Dedifferentiated amniotic fluid mesenchymal stem cell (primary cell): ENCODE data around the gene KCNC4.
A peak's percentile ranks its signal among the peaks of the same experiment; 100 is the strongest.

Source experiments
- DNase-seq: peaks from one replicate; pipeline ENCODE4 v3.0.0-alpha.2; 2016; ENCODE audit errors: extremely low spot score

Gene KCNC4

GRCh38 chr1:110209715-110210603, at the start of gene KCNC4:
Gene KCNC4 (plus strand): TSS chr1:110210314. CDS start chr1:110211500, 1,186 bp downstream.
- peak; percentile 38 for DNase-seq

DNA sequence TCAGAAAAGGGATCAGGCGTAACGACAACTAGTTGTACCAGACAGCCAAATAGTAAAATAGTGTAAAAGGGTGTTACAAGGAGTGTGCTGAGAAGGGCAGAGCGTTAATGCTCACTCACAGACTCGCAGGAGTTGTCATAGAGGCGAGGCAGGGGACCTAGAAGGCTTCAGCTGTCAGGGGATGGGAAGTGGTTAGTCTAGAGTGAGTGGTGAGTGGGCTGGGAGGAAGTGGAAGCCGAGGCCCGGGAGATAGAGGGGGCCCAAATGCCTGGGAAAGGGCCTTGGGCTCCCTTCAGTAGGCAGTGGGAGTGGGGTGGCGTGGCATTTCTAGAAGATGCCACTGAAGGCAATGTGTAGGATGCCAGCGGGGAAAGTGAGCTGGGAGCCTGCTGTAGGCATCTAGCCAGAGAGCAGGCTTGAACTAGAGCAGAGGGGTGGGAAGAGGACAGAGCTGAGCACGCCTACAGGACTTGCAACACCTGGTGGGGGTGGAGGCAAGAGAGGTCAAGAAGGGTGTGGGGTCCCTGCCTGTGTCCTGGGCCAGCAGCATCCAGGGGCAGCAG, 49.5 kb upstream of the KCNC4 start:
- DNase-seq = no peak

GRCh38 chr1:110161165-110161564, 48.9 kb upstream of the KCNC4 start:
- DNase-seq = no peak

DNA sequence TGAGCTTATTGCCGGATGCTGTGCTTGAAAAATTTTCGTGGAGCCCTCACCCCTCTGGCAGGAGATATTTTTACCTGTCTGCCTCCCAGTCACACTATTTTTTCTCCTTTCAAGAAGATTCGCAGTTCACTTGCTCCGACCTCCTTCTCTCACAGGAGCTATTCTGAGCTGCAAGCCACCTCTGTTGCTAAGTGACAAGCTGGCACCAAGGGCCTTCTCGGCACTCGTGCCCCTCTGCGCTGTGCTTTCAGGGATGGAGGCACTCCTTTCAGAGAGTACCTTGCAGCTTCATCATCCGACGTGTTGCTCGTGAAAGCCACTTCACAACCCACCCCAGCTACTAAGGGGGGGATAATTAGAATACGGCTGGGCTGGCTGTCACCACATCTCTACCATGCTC, 48.3 kb upstream of the KCNC4 start:
- DNase-seq = no peak

GRCh38 chr1:110163591-110163990, 46.5 kb upstream of the KCNC4 start:
- no peak for DNase-seq

- no peak for DNase-seq
Observed at GRCh38 chr1:110164725-110165350, 45.3 kb upstream of the KCNC4 start.

GRCh38 chr1:110165761-110166231, 44.3 kb upstream of the KCNC4 start:
- DNase-seq = no peak

GRCh38 chr1:110166861-110167260, 43.3 kb upstream of the KCNC4 start:
- no peak for DNase-seq

DNA sequence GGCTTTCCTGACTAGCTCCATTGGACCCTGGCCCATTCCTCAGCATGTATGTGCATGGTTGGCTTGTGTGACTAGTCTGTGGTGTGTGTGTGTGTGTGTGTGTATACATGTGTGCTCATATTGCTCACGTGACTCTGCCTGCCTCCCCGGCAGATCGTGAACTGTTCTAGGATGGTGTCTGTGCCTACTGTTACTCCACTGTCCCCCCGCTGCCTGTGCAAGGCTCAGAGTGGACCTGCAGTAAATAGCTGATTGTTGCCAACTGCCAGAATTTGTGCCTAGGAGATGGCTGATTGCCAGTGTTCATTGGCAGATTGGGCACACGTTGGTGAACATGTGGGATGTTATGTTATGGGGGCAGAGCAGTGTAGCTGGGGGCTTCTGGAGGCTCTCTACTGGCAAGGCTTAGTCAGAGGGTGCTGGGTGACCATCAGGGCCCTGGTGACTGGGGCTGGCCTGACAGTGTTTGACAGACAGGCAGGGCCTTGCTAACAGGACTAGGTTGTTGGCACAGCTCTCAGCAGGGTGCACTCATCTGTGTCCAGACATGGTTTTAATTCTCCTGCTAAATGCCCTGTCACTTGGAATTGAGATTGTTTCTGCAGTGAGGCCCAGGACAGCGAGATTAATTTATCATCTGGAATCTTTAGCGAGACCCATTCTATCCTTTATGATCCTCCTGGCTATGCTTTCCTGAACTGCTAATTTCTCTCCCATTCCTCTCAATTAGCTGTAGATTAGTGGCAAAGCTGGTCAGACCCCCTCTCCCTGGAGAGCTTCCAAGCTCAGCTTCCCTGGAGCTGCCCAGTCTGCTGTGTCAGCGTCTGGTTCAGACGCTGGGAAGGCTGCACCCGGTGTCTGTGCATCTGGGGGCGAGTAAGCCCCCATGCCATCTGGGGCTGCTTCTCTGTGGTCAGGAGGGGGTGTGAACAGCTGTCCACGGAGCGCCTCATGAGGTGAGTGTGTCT, 39.1 kb upstream of the KCNC4 start:
- DNase-seq = no peak

DNA sequence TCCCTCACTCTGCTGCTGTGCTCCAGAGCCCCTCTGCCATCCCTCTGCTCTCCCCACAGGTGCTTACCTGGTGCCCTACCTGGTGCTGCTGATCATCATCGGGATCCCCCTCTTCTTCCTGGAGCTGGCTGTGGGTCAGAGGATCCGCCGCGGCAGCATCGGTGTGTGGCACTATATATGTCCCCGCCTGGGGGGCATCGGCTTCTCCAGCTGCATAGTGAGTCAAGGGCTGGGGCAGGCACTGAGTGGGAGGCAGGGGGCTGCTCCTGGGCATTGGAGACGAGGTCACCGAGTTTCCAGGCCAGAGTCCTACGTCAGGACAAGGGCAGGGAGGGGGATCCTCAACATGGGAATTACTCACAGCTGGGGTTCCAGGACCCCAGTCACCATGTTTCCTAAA, 38.1 kb upstream of the KCNC4 start:
- DNase-seq = no peak

GRCh38 chr1:110173466-110174105, 36.5 kb upstream of the KCNC4 start:
- peak; percentile 41 for DNase-seq

DNA sequence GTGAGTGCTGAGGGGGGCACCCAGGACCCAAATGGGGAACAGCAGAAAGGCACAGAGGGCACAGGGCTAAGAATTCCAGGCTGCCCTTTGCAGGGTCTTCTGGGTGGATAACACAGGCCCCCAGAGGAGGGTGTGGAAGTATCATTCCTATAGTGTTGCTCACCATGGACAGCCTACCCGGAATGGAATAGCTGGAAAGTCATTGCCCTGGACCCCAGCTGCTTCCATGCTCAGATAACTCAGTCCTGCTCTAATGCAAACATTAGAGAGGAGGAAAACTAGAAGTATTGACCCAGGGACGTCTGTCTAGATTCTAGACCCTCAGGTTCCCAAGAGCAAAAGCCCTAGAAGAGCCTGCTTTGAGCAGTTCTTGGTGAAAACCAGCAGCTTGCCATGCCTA, 35.2 kb upstream of the KCNC4 start:
- no peak for DNase-seq

DNA sequence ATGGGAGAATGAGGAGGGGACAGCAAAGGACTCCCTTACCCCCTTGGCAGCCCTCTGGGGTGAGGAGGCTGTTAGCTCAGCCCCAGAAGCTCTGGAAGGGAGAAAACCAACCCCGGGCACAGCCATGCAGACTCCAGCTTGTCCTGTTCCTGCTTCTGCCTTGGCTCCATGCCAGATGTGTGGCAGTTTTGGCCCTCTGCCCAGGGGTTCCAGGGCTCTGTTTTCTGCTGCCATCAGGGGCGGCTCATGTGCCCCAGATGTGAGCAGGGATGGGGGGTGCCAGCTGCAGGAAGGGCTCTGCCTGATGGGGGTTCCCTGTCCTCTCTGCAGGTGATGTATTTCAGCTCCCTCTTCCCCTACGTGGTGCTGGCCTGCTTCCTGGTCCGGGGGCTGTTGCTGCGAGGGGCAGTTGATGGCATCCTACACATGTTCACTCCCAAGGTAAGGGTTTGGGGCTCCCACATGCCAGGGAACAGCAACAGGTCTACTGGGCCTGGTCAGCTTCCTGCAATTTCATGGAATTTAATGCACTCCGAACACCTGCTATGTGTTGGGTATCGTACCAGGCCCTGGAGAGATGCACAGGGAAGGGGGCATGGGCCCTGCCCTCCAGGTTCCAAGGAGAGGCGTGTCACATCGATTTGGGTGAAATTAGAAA, 33.7 kb upstream of the KCNC4 start:
- no peak for DNase-seq

DNA sequence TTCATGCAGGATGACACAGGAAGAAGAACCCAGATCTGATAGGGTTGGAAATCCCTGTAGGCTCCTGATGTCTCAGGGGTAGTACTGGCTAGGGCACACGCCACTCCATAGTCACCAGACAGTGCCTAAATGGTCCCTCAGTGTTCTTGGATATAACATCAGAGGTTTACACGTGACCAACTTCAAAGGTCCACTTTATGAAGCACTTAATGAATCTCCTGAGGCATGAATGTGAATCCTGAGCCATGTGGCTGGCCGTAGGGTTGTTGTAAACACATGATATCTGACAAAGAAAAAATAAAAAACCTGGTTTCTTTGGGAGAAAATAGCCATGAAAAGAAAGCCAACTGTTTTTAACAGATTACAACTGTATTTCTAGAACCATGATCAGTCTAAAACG, 32.3 kb upstream of the KCNC4 start:
- DNase-seq = no peak

GRCh38 chr1:110183642-110184167, 26.4 kb upstream of the KCNC4 start:
- no peak for DNase-seq

DNA sequence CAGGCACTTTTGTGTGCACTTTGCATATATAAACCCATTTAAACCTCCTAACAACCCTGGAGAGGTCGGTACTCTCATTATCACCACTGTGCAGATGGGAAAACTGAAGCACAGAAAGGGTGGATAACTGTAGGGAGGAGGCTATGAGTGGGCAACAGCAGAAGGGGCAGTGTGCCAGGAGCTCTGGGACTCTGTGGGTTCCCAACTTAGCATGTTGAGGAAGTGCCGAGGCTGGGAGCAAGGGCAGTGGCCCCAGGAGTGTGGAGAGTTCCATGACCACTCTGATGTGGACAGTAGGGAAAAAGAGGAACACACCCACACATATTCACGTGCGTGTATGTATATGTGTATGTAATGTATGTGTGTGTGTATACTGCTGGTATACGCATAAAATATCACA, 25.7 kb upstream of the KCNC4 start:
- no peak for DNase-seq

GRCh38 chr1:110185181-110185580, 24.9 kb upstream of the KCNC4 start:
- DNase-seq = no peak

DNA sequence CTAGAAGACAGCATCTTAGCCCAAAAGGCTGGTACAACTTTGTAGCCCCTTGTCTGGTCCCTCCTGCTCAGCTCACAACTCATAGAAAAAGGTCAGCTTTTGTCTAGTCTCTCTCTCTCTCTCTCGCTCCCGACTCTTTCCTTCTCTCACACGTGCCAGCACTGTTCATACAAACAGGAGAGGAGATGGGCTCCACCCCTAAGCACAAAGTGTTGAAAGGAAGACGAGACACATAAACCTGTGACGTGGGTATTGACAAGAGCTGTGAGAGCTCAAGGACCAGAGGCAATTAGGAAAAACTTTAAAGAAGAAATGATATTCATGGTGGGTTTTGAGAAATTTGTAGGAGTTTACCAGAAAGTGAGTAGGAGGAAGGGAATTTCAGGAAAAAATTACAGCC, 23.6 kb upstream of the KCNC4 start:
- DNase-seq = no peak

- DNase-seq = peak; percentile 66
Observed at GRCh38 chr1:110187139-110187890, 22.8 kb upstream of the KCNC4 start.
